ENCODE measurements around the gene NPC1.

NPC1 gene

GRCh38 chr18:23485386-23485785, 100.9 kb downstream of the NPC1 start:
- no peak for DNase-seq (ENCODE audit: low spot score)

GRCh38 chr18:23484561-23485182, 101.6 kb downstream of the NPC1 start:
- no peak for DNase-seq (ENCODE audit: low spot score)

Data from hematopoietic multipotent progenitor cell treated with erythropoietin and hydrocortisone succinate and interleukin-3 and kit ligand, for 17 days (in vitro differentiated cells).